DOHH2 (cell line): ENCODE results near the gene DYRK1B.

Source experiments
- H3F3A ChIP-seq: fragments of 200-600 bp; sonication (generic), shearing (Covaris generic); 2 replicates; pipeline ENCODE4 v1.6.0; 2016; ENCODE audit warnings: antibody characterized with exemption, mild to moderate bottlenecking; ENCODE audit not compliant: control insufficient read depth, insufficient read depth
- H3K27ac ChIP-seq: fragments of 200-600 bp; sonication (generic); 2 replicates; pipeline ENCODE4 v1.5.1; 2014; ENCODE audit warnings: low read depth, mild to moderate bottlenecking, low read length, moderate library complexity
- H3K27me3 ChIP-seq: fragments of 200-600 bp; sonication (generic); 2 replicates; pipeline ENCODE4 v1.6.1; 2014; ENCODE audit warnings: mild to moderate bottlenecking, low read length, mixed read lengths; ENCODE audit not compliant: control insufficient read depth
- H3K36me3 ChIP-seq: fragments of 200-600 bp; sonication (generic); 2 replicates; pipeline ENCODE4 v1.6.1; 2014; ENCODE audit warnings: mild to moderate bottlenecking, low read length, moderate library complexity, mixed read lengths; ENCODE audit not compliant: control insufficient read depth
- H3K4me1 ChIP-seq: fragments of 200-600 bp; sonication (generic); 2 replicates; pipeline ENCODE4 v1.6.1; 2014; ENCODE audit warnings: mild to moderate bottlenecking, low read length, mixed read lengths; ENCODE audit not compliant: control insufficient read depth
- H3K4me2 ChIP-seq: fragments of 200-600 bp; sonication (generic); 2 replicates; pipeline ENCODE4 v1.6.0; 2014; ENCODE audit warnings: mild to moderate bottlenecking, low read length, moderate library complexity
- H3K4me3 ChIP-seq: fragments of 200-600 bp; sonication (generic); 2 replicates; pipeline ENCODE4 v1.5.1; 2014; ENCODE audit warnings: mild to moderate bottlenecking, low read length, mixed read lengths
- H3K79me2 ChIP-seq: fragments of 200-600 bp; sonication (generic); 2 replicates; pipeline ENCODE4 v1.6.1; 2014; ENCODE audit warnings: mild to moderate bottlenecking, low read length, mixed read lengths; ENCODE audit not compliant: control insufficient read depth
- H3K9me2 ChIP-seq: fragments of 200-600 bp; sonication (generic); replicated peaks from 2 replicates; pipeline ENCODE4 v1.6.1; 2014; ENCODE audit warnings: mild to moderate bottlenecking, low read length, mixed read lengths; ENCODE audit not compliant: control insufficient read depth
- H3K9me3 ChIP-seq: fragments of 200-600 bp; sonication (generic); 2 replicates; pipeline ENCODE4 v1.6.1; 2014; ENCODE audit warnings: antibody characterized with exemption, low read length, mixed read lengths; ENCODE audit not compliant: control insufficient read depth, insufficient read depth
- H4K20me1 ChIP-seq: fragments of 200-600 bp; sonication (generic); 2 replicates; pipeline ENCODE4 v1.6.0; 2014; ENCODE audit warnings: low read depth, mild to moderate bottlenecking, antibody characterized with exemption, low read length, moderate library complexity; ENCODE audit not compliant: control insufficient read depth, insufficient read depth
- CTCF ChIP-seq: fragments of 200-600 bp; sonication (generic); IDR thresholded peaks from one replicate; pipeline ENCODE4 v1.5.1; 2014; ENCODE audit warnings: antibody characterized with exemption, mild to moderate bottlenecking, low read depth, low read length; ENCODE audit not compliant: poor library complexity, severe bottlenecking
- EZH2phosphoT487 ChIP-seq: fragments of 200-600 bp; sonication (generic); IDR thresholded peaks from 2 replicates; pipeline ENCODE4 v1.6.1; 2017; ENCODE audit warnings: borderline replicate concordance, mild to moderate bottlenecking, antibody characterized with exemption, low read length, moderate library complexity, mixed read lengths

The DYRK1B gene

GRCh38 chr19:39823686-39824085, 10.3 kb downstream of the DYRK1B start:
- Histone ChIP-seq H3K27ac (no peak overlapping the region), H3K4me2 (peak overlapping the region; percentile 46), H3K79me2 (no peaks in the 10 kb centered on the region), H3K9me2 (no peaks in the 10 kb centered on the region), H3K9me3 (no peaks in the 10 kb centered on the region), H4K20me1 (no peaks in the 10 kb centered on the region), H3K4me1 (no peaks in the 10 kb centered on the region; the same call in 1 of the 2 replicates), H3K27me3 (no peaks in the 10 kb centered on the region), H3K4me3 (peak overlapping the region; percentile 60), H3F3A (no peaks in the 10 kb centered on the region), H3K36me3 (peaks cover 54% of the 10 kb centered on the region)
- no peak for TF ChIP-seq CTCF
- no peak for TF ChIP-seq EZH2phosphoT487

GRCh38 chr19:39820696-39821095, 13.3 kb downstream of the DYRK1B start:
- H3K36me3 ChIP-seq = peaks cover 33% of the 10 kb centered on the region
- H3K27me3 ChIP-seq = no peaks in the 10 kb centered on the region
- no peaks in the 10 kb centered on the region for H3K9me3 ChIP-seq
- TF ChIP-seq CTCF (no peak), EZH2phosphoT487 (no peak)
- no peaks in the 10 kb centered on the region for H4K20me1 ChIP-seq
- H3K4me1 ChIP-seq = no peaks in the 10 kb centered on the region; the same call in 1 of the 2 replicates
- no peak overlapping the region for H3K27ac ChIP-seq
- no peak overlapping the region for H3K4me3 ChIP-seq
- no peaks in the 10 kb centered on the region for H3K9me2 ChIP-seq
- no peaks in the 10 kb centered on the region for H3F3A ChIP-seq
- H3K4me2 ChIP-seq = no peak overlapping the region
- no peaks in the 10 kb centered on the region for H3K79me2 ChIP-seq

GRCh38 chr19:39819786-39820185, 14.2 kb downstream of the DYRK1B start:
- Histone ChIP-seq H3K9me2 (no peaks in the 10 kb centered on the region), H3K9me3 (no peaks in the 10 kb centered on the region), H3K4me1 (no peaks in the 10 kb centered on the region; the same call in 1 of the 2 replicates), H3K27me3 (no peaks in the 10 kb centered on the region), H3K36me3 (peaks cover 23% of the 10 kb centered on the region), H3K4me2 (no peak overlapping the region), H3K79me2 (no peaks in the 10 kb centered on the region), H3F3A (no peaks in the 10 kb centered on the region), H4K20me1 (no peaks in the 10 kb centered on the region), H3K27ac (no peak overlapping the region), H3K4me3 (no peak overlapping the region)
- TF ChIP-seq CTCF (no peak), EZH2phosphoT487 (no peak)
